ENCODE data around the gene GABRD.

- no peak for TF ChIP-seq CTCF (IDR thresholded peaks at IDR 0.05; ENCODE audit: low read depth, low read length, poor library complexity, severe bottlenecking)
- TF ChIP-seq EZH2phosphoT487 (IDR thresholded peaks at IDR 0.05; ENCODE audit: borderline replicate concordance, low read length): no peak
Observed at GRCh38 chr1:1984560-1985070, 34.5 kb upstream of the GABRD start.
